ENCODE data around the gene FOXP2.
"Not testable (repeated sequence)": the region's sequence is repeated elsewhere in the genome, so short reads cannot be mapped to it uniquely, and the experiment has no call there.

The FOXP2 gene

DNA sequence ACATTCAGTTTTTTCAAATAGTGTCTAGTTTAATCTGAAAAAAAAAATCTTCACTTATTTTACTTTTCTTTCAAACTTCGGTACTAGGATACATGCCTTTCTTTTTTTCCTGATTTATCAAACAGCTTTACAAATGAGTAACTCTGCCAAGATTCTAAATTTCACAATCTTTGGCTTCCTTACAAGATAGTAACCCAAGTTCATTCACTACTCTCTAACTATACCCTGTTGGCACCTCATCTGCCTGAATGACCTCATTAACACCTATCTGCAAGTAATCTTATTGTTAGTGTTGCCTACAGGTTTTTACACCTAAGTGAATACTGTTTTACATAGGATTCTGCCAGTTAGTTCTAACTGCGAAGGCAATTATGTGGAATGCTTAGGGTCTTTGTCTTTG, 159.8 kb downstream of the FOXP2 start:
- TF ChIP-seq BACH2 (CRISPR knock-in tag; IDR thresholded peaks at IDR 0.05; ENCODE audit: borderline replicate concordance) (no peak), ZFP3 (CRISPR knock-in tag; IDR thresholded peaks at IDR 0.05) (no peak), ZNF70 (CRISPR knock-in tag; IDR thresholded peaks at IDR 0.05) (no peak), SNAI2 (CRISPR knock-in tag; IDR thresholded peaks at IDR 0.05) (no peak), GLIS3 (CRISPR knock-in tag; IDR thresholded peaks at IDR 0.05) (no peak), TCF4 (CRISPR knock-in tag; IDR thresholded peaks at IDR 0.05; ENCODE audit: borderline replicate concordance) (no peak), ARNTL (CRISPR knock-in tag; IDR thresholded peaks at IDR 0.05; ENCODE audit: borderline replicate concordance, low read depth) (no peak), OSR1 (CRISPR knock-in tag; IDR thresholded peaks at IDR 0.05) (no peak), ZC3H10 (CRISPR knock-in tag; IDR thresholded peaks at IDR 0.05) (no peak), CSDC2 (CRISPR knock-in tag; IDR thresholded peaks at IDR 0.05) (no peak), PPARA (CRISPR knock-in tag; IDR thresholded peaks at IDR 0.05; ENCODE audit: borderline replicate concordance) (no peak), ZNF565 (CRISPR knock-in tag; conservative IDR thresholded peaks at IDR 0.05; ENCODE audit: low read depth) (no peak), RARB (CRISPR knock-in tag; IDR thresholded peaks at IDR 0.05) (no peak), TOX (CRISPR knock-in tag; IDR thresholded peaks at IDR 0.05; ENCODE audit: borderline replicate concordance) (no peak), ZNF8 (CRISPR knock-in tag; IDR thresholded peaks at IDR 0.05) (no peak), ISL1 (CRISPR knock-in tag; IDR thresholded peaks at IDR 0.05) (no peak), ZFP30 (CRISPR knock-in tag; IDR thresholded peaks at IDR 0.05) (no peak)
- TF ChIP-seq, protein P1, sequence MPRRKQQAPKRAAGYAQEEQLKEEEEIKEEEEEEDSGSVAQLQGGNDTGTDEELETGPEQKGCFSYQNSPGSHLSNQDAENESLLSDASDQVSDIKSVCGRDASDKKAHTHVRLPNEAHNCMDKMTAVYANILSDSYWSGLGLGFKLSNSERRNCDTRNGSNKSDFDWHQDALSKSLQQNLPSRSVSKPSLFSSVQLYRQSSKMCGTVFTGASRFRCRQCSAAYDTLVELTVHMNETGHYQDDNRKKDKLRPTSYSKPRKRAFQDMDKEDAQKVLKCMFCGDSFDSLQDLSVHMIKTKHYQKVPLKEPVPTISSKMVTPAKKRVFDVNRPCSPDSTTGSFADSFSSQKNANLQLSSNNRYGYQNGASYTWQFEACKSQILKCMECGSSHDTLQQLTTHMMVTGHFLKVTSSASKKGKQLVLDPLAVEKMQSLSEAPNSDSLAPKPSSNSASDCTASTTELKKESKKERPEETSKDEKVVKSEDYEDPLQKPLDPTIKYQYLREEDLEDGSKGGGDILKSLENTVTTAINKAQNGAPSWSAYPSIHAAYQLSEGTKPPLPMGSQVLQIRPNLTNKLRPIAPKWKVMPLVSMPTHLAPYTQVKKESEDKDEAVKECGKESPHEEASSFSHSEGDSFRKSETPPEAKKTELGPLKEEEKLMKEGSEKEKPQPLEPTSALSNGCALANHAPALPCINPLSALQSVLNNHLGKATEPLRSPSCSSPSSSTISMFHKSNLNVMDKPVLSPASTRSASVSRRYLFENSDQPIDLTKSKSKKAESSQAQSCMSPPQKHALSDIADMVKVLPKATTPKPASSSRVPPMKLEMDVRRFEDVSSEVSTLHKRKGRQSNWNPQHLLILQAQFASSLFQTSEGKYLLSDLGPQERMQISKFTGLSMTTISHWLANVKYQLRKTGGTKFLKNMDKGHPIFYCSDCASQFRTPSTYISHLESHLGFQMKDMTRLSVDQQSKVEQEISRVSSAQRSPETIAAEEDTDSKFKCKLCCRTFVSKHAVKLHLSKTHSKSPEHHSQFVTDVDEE (CRISPR knock-in tag; IDR thresholded peaks at IDR 0.05) = no peak
- TF ChIP-seq, protein P2, sequence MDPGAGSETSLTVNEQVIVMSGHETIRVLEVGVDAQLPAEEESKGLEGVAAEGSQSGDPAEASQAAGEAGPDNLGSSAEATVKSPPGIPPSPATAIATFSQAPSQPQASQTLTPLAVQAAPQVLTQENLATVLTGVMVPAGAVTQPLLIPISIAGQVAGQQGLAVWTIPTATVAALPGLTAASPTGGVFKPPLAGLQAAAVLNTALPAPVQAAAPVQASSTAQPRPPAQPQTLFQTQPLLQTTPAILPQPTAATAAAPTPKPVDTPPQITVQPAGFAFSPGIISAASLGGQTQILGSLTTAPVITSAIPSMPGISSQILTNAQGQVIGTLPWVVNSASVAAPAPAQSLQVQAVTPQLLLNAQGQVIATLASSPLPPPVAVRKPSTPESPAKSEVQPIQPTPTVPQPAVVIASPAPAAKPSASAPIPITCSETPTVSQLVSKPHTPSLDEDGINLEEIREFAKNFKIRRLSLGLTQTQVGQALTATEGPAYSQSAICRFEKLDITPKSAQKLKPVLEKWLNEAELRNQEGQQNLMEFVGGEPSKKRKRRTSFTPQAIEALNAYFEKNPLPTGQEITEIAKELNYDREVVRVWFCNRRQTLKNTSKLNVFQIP (CRISPR knock-in tag; IDR thresholded peaks at IDR 0.05; ENCODE audit: borderline replicate concordance, low read depth) = no peak
- no peak for ATAC-seq

DNA sequence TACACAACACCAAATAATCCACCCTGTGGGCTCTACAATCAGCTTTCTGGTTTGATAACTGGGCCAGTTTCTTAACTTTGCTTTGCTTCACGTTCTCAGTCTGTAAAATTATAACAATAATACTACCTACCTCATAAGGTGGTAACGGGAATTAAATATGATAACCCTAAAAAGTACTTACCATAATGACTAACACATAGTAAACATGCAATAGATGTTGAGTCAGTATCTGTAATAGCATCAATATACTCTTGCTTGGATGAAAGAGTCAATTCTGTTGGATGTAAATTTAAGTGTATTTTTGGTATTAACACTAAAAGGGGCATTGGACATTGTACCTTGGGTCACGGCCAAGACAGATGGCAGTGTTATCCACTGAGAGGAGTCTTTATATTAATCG, 160.5 kb downstream of the FOXP2 start:
- no peak for ATAC-seq

DNA sequence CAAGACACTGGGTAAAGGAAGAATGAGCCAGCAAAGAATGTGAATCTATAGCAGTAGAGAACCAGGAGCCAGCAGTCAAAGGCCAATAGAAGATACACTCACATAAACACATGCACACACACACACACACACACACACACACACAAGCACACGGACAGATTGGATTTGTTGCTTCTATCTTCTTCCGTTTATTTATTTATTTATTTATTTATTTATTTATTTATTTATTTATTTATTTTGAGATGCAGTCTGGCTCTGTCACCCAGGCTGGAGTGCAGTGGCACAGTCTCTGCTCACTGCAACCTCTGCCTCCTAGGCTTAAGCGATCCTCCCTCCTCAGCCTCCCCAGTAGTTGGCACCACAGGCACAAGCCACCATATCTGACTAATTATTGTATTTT, 166.3 kb downstream of the FOXP2 start:
- ATAC-seq = not testable (repeated sequence)

More for the DNA sequence above, 160.5 kb downstream of the FOXP2 start:
- TF ChIP-seq, protein P2 (CRISPR knock-in tag; IDR thresholded peaks at IDR 0.05; ENCODE audit: borderline replicate concordance, low read depth) = no peak
- TF ChIP-seq ARNTL (CRISPR knock-in tag; IDR thresholded peaks at IDR 0.05; ENCODE audit: borderline replicate concordance, low read depth) (no peak), ZFP3 (CRISPR knock-in tag; IDR thresholded peaks at IDR 0.05) (no peak), TOX (CRISPR knock-in tag; IDR thresholded peaks at IDR 0.05; ENCODE audit: borderline replicate concordance) (no peak), SNAI2 (CRISPR knock-in tag; IDR thresholded peaks at IDR 0.05) (no peak), ESRRG (CRISPR knock-in tag; IDR thresholded peaks at IDR 0.05) (no peak), BACH2 (CRISPR knock-in tag; IDR thresholded peaks at IDR 0.05; ENCODE audit: borderline replicate concordance) (no peak), GLIS3 (CRISPR knock-in tag; IDR thresholded peaks at IDR 0.05) (no peak)
- TF ChIP-seq, protein P3, sequence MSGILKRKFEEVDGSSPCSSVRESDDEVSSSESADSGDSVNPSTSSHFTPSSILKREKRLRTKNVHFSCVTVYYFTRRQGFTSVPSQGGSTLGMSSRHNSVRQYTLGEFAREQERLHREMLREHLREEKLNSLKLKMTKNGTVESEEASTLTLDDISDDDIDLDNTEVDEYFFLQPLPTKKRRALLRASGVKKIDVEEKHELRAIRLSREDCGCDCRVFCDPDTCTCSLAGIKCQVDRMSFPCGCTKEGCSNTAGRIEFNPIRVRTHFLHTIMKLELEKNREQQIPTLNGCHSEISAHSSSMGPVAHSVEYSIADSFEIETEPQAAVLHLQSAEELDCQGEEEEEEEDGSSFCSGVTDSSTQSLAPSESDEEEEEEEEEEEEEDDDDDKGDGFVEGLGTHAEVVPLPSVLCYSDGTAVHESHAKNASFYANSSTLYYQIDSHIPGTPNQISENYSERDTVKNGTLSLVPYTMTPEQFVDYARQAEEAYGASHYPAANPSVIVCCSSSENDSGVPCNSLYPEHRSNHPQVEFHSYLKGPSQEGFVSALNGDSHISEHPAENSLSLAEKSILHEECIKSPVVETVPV (CRISPR knock-in tag; IDR thresholded peaks at IDR 0.05) = no peak
- TF ChIP-seq, protein P1 (CRISPR knock-in tag; IDR thresholded peaks at IDR 0.05) = no peak
- TF ChIP-seq, protein P4, sequence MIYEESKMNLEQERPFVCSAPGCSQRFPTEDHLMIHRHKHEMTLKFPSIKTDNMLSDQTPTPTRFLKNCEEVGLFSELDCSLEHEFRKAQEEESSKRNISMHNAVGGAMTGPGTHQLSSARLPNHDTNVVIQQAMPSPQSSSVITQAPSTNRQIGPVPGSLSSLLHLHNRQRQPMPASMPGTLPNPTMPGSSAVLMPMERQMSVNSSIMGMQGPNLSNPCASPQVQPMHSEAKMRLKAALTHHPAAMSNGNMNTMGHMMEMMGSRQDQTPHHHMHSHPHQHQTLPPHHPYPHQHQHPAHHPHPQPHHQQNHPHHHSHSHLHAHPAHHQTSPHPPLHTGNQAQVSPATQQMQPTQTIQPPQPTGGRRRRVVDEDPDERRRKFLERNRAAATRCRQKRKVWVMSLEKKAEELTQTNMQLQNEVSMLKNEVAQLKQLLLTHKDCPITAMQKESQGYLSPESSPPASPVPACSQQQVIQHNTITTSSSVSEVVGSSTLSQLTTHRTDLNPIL (CRISPR knock-in tag; IDR thresholded peaks at IDR 0.05; ENCODE audit: low read depth) = no peak
